ENCODE results near the gene POU2AF2.

DNA sequence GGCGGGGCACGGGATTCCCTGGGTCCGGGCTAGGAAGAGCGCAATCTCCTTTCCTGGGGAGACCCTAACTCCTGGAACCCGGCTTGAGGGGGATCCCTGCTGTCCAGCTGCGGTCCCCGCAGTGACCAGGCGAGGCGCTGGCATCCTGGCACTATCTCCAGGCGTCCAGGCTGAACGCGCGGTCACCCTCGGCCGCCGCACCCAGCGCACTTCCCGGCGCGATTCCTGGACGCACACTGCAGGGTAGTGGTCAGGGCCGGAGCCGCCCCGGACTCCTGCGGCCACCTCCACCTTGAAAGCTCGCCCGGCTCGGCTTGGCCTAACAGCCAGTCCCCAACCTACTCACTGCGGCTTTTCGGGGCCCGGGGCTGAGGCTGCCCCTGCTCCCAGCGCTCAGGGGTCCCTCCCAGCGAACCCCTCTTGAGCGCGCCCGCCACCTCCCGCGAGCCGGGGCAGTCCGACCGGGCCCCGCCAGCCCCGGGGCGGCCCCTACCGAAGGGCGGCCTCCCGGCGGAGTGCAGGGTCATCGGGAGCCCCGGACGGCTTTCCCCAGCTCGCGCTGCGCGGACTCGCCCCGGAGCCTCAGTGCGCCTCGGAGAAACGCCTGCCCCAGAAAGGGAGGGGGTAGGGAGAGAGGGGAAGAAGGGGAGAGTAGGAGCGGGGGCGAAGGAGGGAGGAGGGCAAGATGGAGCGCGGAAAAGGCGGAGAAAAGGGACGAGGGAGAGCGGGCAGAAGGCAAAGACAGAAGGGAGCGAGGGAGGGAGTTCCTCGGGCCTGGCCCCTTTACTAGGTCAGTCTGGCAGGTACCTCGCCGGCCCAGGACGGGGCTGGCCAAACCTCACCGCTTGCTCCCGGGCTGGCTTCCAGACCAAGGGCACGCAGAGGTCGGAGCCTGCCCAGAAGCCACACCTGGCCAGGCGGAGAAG is 53.8 kb downstream of the POU2AF2 start:
- TF ChIP-seq, protein P1, sequence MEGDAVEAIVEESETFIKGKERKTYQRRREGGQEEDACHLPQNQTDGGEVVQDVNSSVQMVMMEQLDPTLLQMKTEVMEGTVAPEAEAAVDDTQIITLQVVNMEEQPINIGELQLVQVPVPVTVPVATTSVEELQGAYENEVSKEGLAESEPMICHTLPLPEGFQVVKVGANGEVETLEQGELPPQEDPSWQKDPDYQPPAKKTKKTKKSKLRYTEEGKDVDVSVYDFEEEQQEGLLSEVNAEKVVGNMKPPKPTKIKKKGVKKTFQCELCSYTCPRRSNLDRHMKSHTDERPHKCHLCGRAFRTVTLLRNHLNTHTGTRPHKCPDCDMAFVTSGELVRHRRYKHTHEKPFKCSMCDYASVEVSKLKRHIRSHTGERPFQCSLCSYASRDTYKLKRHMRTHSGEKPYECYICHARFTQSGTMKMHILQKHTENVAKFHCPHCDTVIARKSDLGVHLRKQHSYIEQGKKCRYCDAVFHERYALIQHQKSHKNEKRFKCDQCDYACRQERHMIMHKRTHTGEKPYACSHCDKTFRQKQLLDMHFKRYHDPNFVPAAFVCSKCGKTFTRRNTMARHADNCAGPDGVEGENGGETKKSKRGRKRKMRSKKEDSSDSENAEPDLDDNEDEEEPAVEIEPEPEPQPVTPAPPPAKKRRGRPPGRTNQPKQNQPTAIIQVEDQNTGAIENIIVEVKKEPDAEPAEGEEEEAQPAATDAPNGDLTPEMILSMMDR (IDR thresholded peaks at IDR 0.05; ENCODE audit: low read depth, low read length, poor library complexity, severe bottlenecking), result no peak
- TF ChIP-seq EZH2phosphoT487 (IDR thresholded peaks at IDR 0.05; ENCODE audit: borderline replicate concordance, low read length), result no peak
